22Rv1 (cell line): ENCODE measurements around the gene SCUBE1.

Source experiments
- CTCF ChIP-seq: fragments of 450-650 bp; IDR thresholded peaks from 2 replicates; pipeline ENCODE4 v1.5.1; 2017; ENCODE audit warnings: mild to moderate bottlenecking
- ZFX ChIP-seq: fragments of 450-650 bp; IDR thresholded peaks from 2 replicates; pipeline ENCODE4 v1.6.1; 2017; ENCODE audit warnings: antibody characterized with exemption, borderline replicate concordance

GRCh38 chr22:43377896-43378704, 34.9 kb upstream of the SCUBE1 start:
- TF ChIP-seq CTCF (no peak), ZFX (no peak)
